NCI-H774 (cell line): Measurements from ENCODE around the gene PTPRA.
"Not testable (repeated sequence)": the region's sequence is repeated elsewhere in the genome, so short reads cannot be mapped to it uniquely, and the experiment has no call there.

Source experiments
- DNase-seq: peaks from one replicate; lab custom pipeline; 2025; lab: John Stamatoyannopoulos, UW

Gene PTPRA

GRCh38 chr20:3073251-3073643 lies 200.0 kb downstream of the PTPRA start:
- DNase-seq: not testable (repeated sequence)

- DNase-seq: no peak
Measured at GRCh38 chr20:3074812-3075211, 201.5 kb downstream of the PTPRA start.

DNA sequence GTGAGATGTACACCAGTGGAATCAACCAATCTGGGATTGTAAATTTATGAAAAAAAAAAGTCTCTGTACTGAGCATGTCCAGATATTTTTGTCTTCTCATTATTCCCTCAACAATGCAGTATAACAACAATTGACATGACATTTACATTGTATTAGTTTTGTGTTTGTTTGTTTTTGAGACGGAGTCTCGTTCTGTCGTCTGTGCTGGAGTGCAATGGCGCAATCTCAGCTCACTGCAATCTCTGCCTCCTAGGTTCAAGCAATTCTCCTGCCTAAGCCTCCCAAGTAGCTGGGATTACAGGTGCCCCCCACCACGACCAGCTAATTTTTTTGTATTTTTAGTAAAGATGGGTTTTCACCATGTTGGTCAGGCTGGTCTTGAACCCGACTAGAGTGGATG lies 202.0 kb downstream of the PTPRA start:
- DNase-seq: not testable (repeated sequence)

DNA sequence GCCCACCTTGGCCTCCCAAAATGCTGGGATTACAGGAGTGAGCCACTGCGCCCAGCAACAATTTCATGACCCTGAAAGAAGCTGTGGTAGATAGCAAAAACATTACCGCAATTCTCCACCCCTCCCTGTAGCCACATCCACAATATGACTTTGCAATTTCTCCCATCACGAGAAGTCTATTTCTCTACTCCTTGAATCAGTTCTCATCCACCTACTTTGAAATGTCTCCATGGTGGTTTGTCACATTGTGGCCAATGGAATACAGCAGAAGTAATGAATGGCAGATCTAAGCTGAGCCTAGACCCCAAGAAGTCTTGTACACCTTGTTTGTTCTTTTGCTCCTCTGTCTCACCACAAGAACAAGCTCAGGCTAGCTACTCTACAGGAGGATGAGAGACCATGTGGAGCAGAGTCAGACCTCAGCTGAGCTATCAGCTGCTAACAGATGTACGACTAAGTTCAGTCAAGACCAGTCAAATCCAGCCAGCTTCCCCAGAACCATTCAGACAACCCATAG lies 204.4 kb downstream of the PTPRA start:
- DNase-seq: no peak

- no peak for DNase-seq
Measured at GRCh38 chr20:3080939-3081388, 207.7 kb downstream of the PTPRA start.

DNA sequence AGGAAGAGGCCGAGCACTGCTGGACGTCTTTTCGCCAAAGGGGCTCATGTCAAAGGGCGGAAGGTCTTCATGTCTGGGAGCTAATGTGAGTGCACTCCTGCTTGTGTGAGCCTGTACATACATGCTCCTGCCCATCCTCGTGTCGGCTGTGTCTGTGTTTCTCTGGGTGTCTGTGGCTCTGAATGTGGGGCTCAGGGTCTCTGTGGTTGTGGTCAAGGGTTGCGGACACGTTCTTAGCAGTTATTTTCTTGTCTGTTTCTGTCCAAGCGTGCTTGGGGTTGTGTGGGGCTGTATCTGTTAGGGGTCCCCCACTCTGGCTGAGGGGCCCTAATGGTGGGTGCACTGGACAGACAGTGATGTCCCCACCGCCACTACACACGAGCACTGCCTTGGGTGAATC lies 208.4 kb downstream of the PTPRA start:
- DNase-seq: no peak

DNA sequence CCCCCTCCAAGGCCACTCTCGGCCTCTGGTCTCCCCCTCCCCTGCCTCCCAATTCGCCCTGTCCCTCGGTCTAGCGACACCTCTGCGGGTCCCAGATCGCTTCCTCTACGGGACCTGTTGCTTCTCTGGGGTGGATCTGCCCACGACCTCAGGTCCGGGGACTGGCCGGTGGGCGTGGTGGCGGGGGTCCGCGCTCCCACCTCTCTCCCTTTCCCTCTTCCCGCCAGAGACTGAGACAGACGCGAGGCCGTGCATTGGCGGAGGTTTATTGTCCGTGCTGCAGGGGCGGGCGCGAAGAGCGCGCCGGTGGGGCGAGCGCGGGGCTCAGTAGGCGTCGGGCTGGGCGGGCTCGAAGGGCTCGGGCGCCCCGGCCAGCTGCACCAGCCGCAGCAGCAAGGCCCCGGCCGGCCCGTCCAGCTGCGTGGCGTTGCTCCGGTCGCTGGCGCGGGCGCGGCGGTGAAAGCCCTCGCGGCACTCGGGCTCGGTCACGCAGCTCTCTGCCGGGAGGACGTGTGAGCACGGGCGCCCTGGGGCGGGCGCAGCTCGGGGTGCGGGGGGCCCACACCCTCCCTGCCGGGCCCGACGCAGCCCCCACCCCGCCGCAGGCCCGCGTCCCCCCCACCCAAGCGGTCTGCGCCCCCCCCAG lies 209.1 kb downstream of the PTPRA start:
- no peak for DNase-seq

GRCh38 chr20:3082955-3083952 lies 210.0 kb downstream of the PTPRA start:
- no peak for DNase-seq

- no peak for DNase-seq
Measured at GRCh38 chr20:3084283-3084985, 211.2 kb downstream of the PTPRA start, which contains the start of gene AVP. TSS of gene AVP (minus strand) at chr20:3084724. CDS start at chr20:3084674, 50 bp downstream.

DNA sequence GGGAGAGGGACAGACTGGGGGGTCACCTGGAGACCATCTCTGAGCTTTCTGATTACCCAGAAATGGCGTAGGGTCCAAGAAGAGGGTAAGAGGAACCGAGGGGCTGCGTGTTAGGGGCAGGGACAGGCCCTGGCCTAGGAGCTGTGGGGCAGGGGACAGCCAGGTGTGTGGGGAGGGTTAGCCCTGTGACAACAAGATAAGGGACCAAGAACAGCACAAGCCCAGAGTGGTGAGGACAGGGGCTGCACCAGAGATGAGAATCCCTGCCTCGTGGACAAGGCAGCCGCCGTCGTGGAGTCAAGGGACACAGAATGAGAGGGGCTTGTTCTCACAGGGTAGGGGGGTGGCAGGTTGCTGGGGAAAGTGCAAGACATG lies 211.7 kb downstream of the PTPRA start:
- DNase-seq: no peak

DNA sequence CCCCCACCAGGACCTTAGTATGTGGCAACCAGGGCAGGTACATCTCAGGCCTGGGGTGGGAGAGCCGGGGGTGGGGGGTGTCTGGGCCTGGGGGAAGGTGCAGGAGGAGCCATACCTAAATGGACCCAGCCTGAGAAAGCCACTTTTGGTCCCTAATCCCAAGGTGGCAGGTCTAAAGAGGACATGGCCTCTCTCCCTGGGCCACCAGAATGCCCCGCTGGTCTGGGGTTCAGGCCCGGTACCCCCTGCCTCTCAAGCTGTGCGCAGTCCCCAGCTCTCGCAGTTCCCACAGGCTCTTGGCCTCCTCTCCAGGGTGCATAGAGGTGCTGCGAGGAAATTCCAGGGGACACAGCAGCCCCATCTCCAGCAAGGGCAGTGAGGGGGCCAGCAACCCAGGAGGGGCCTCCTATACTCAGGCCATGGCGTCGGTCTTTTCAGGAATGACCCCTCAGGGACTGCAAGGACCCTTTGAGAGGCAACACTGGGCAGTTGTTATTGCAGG lies 212.3 kb downstream of the PTPRA start:
- no peak for DNase-seq

DNA sequence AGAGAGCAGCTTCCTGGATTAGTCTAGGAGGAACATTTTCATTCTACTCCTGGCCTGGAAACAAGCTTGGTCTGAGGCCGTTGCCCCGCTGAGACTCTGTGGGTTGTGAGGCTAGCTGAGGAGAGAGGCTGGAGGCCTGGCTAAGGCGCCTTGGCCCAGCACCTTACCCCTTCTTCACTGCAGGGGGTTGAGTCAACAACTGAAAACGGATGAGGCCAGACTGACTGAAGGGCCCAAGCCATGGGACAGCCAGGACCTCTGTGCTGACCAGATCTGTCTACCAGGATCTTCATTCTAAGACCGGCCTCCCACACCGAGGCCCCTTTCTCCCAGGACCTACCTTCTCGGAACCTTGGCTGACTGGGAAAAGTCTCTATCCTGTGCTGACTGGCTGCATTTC lies 214.8 kb downstream of the PTPRA start:
- DNase-seq: no peak
